Coronary artery (tissue), 2 donors: Measurements from ENCODE around the gene CDIPT.
A peak's percentile ranks its signal among the peaks of the same experiment; 100 is the strongest.
"Not testable (repeated sequence)": the region's sequence is repeated elsewhere in the genome, so short reads cannot be mapped to it uniquely, and the experiment has no call there.

Source experiments
- DNase-seq: peaks from one replicate; pipeline ENCODE4 v3.0.0-alpha.2; 2017; ENCODE audit warnings: low spot score
- H3K27ac ChIP-seq, 2 donors: fragments of 200-600 bp; sonication (generic); one replicate each; pipeline ENCODE4 v1.5.1; 2016 to 2019
- H3K4me3 ChIP-seq: fragments of 200-600 bp; sonication (generic); 2 replicates; pipeline ENCODE4 v1.5.1; 2016; ENCODE audit warnings: mild to moderate bottlenecking, moderate library complexity
- CTCF ChIP-seq: fragments of 200-600 bp; sonication (generic); IDR thresholded peaks from one replicate; pipeline ENCODE4 v1.5.1; 2019; ENCODE audit warnings: antibody characterized with exemption

The CDIPT gene

GRCh38 chr16:29862884-29863668 lies at the start of gene CDIPT:
CDIPT (minus strand) TSS chr16:29863226; CDS start chr16:29862857, 369 bp downstream.
- peak within 1 kb of the TSS; percentile 82 to 85 for H3K27ac ChIP-seq
- DNase-seq = peak; percentile 94
- peak; percentile 15 for TF ChIP-seq CTCF
- peak within 1 kb of the TSS; percentile 91 for H3K4me3 ChIP-seq

GRCh38 chr16:29912087-29912486 lies 49.1 kb upstream of the CDIPT start:
- Histone ChIP-seq H3K4me3 (no peak overlapping the region), H3K27ac (no peak overlapping the region)
- DNase-seq = no peak
- no peak for TF ChIP-seq CTCF

- no peak for DNase-seq
- TF ChIP-seq CTCF = no peak
- no peak overlapping the region for H3K27ac ChIP-seq
- no peak overlapping the region for H3K4me3 ChIP-seq
Observed at GRCh38 chr16:29911676-29912010, 48.6 kb upstream of the CDIPT start.

GRCh38 chr16:29910819-29911675 lies 48.0 kb upstream of the CDIPT start:
- Histone ChIP-seq H3K4me3 (no peak overlapping the region), H3K27ac (no peak overlapping the region)
- no peak for TF ChIP-seq CTCF
- no peak for DNase-seq

GRCh38 chr16:29909851-29910250 lies 46.8 kb upstream of the CDIPT start:
- DNase-seq, H3K4me3 ChIP-seq, H3K27ac ChIP-seq: not testable (repeated sequence)

- Histone ChIP-seq H3K27ac (no peak overlapping the region), H3K4me3 (no peak overlapping the region)
- no peak for TF ChIP-seq CTCF
- DNase-seq = no peak
Observed at GRCh38 chr16:29909391-29909790, 46.4 kb upstream of the CDIPT start.

- TF ChIP-seq CTCF = no peak
- no peak for DNase-seq
- no peak overlapping the region for H3K4me3 ChIP-seq
- no peak overlapping the region for H3K27ac ChIP-seq
Observed at GRCh38 chr16:29908719-29909220, 45.7 kb upstream of the CDIPT start.
